HCT116 (cell line): Measurements from ENCODE around the gene GLDN. TPM values are rescaled to one million over a fixed set of nuclear protein-coding genes. Genes with fewer than 3 reads are reported as not detected.

Source experiments
- ATAC-seq: fragments of 200-7000 bp; cut with Tn5 transposase; 2 replicates; pipeline ENCODE4 v1.9.1; 2020; ENCODE audit warnings: mild to moderate bottlenecking, moderate library complexity
- BruUV-seq: library from RNA; stranded (reverse); fragments of 400-500 nt; replicated peaks from 2 replicates; lab custom pipeline; 2021; lab: Mats Ljungman, UMichigan
- CTCF ChIA-PET: fragments of 300-600 bp; sonication (Branson Sonifier 250); formaldehyde crosslinking; loops from one replicate; lab custom pipeline; 2021; ENCODE audit warnings: antibody characterized with exemption; lab: Charles Lee
- POLR2A ChIA-PET: fragments of 300-600, 350-600 bp; sonication (Branson Sonifier 250); formaldehyde crosslinking; loops from one replicate; lab custom pipeline; 2021; ENCODE audit warnings: antibody characterized with exemption; lab: Charles Lee
- RAD21 ChIA-PET, 2 experiments: fragments of 300-600 bp; sonication (Branson Sonifier 250); formaldehyde crosslinking; loops; one replicate each; lab custom pipeline; 2023; ENCODE audit warnings: low total read pairs in 2 of 2; ENCODE audit not compliant: uncharacterized antibody in 2 of 2, unreplicated experiment in 2 of 2, low non-redundant PET in 1 of 2; lab: Charles Lee
- DNase-seq: peaks from one replicate; pipeline ENCODE4 v3.0.0-alpha.2; 2010; ENCODE audit warnings: low read depth, low spot score
- H2AFZ ChIP-seq: fragments of 200-600 bp; shearing (Covaris generic), sonication (generic); 2 replicates; pipeline ENCODE4 v1.6.1; 2017; ENCODE audit warnings: low read depth, mixed run types, mixed read lengths, antibody characterized with exemption, low read length; ENCODE audit not compliant: poor library complexity, severe bottlenecking
- H3K27ac ChIP-seq: 2 replicates; pipeline ENCODE4 v1.5.1; 2012; ENCODE audit warnings: low read depth, low read length
- H3K27me3 ChIP-seq: fragments of 200-600 bp; sonication (generic); 2 replicates; pipeline ENCODE4 v1.6.1; 2016; ENCODE audit warnings: mixed run types, low read length, mixed read lengths; ENCODE audit not compliant: insufficient read depth
- H3K36me3 ChIP-seq, 2 experiments: fragments of 200-500 bp in 1 of 2; fragments of 200-600 bp in 1 of 2; sonication (Bioruptor generic) in 1 of 2; sonication (generic) in 1 of 2; 2 replicates each; pipeline versions ENCODE4 v1.5.1 to v1.6.1; 2014 to 2016; ENCODE audit warnings: low read length in 2 of 2, inconsistent platforms in 1 of 2, mixed read lengths in 1 of 2, mixed run types in 1 of 2; ENCODE audit not compliant: insufficient read depth in 2 of 2, control insufficient read depth in 1 of 2
- H3K4me1 ChIP-seq, 2 experiments: fragments of 200-600 bp in 1 of 2; sonication (generic) in 1 of 2; 2 replicates each; pipeline versions ENCODE4 v1.5.1 to v1.6.1; 2012 to 2017; ENCODE audit warnings: low read length in 2 of 2, inconsistent platforms in 1 of 2, mild to moderate bottlenecking in 1 of 2, mixed read lengths in 1 of 2, mixed run types in 1 of 2, moderate library complexity in 1 of 2; ENCODE audit not compliant: insufficient read depth in 2 of 2, control insufficient read depth in 1 of 2
- H3K4me2 ChIP-seq: fragments of 200-600 bp; sonication (generic); 2 replicates; pipeline ENCODE4 v1.6.1; 2017; ENCODE audit warnings: mixed run types, low read length, mixed read lengths
- H3K4me3 ChIP-seq, 2 experiments: fragments of 200-600 bp in 1 of 2; sonication (generic) in 1 of 2; replicated peaks in 1 of 2; 2 replicates each; pipeline ENCODE4 v1.5.1; 2011 to 2016; ENCODE audit warnings: low read length in 2 of 2, control low read depth in 1 of 2, low read depth in 1 of 2, mild to moderate bottlenecking in 1 of 2, mixed read lengths in 1 of 2, mixed run types in 1 of 2
- H3K79me2 ChIP-seq: fragments of 200-600 bp; sonication (generic); 2 replicates; pipeline ENCODE4 v1.6.1; 2017; ENCODE audit warnings: mild to moderate bottlenecking, mixed run types, low read length, moderate library complexity, mixed read lengths; ENCODE audit not compliant: insufficient read depth
- H3K9ac ChIP-seq: fragments of 200-600 bp; sonication (generic); 2 replicates; pipeline ENCODE4 v1.6.1; 2016; ENCODE audit warnings: low read length, mixed read lengths
- H3K9me2 ChIP-seq: fragments of 200-600 bp; sonication (generic), shearing (Covaris generic); 2 replicates; pipeline ENCODE4 v1.6.1; 2017; ENCODE audit warnings: mixed run types, mild to moderate bottlenecking, moderate library complexity; ENCODE audit not compliant: insufficient read depth
- H3K9me3 ChIP-seq, 2 experiments: fragments of 200-500 bp in 1 of 2; fragments of 200-600 bp in 1 of 2; sonication (Bioruptor generic) in 1 of 2; sonication (generic) in 1 of 2; 2 replicates each; pipeline ENCODE4 v1.6.1; 2014 to 2017; ENCODE audit warnings: low read length in 2 of 2, mixed read lengths in 2 of 2, inconsistent platforms in 1 of 2, low read depth in 1 of 2, mild to moderate bottlenecking in 1 of 2, mixed run types in 1 of 2, moderate library complexity in 1 of 2; ENCODE audit not compliant: control insufficient read depth in 1 of 2, insufficient read depth in 1 of 2
- H4K20me1 ChIP-seq: fragments of 200-600 bp; sonication (generic), shearing (Covaris generic); 2 replicates; pipeline ENCODE4 v1.6.1; 2017; ENCODE audit warnings: mixed run types, mild to moderate bottlenecking, moderate library complexity; ENCODE audit not compliant: insufficient read depth
- ATF3 ChIP-seq: IDR thresholded peaks from 2 replicates; pipeline ENCODE4 v1.6.1; 2012
- CEBPB ChIP-seq: IDR thresholded peaks from 2 replicates; pipeline ENCODE4 v1.6.1; 2012; ENCODE audit warnings: low read depth
- ELF1 ChIP-seq: IDR thresholded peaks from 2 replicates; pipeline ENCODE4 v1.6.1; 2012; ENCODE audit warnings: low read depth, borderline replicate concordance
- EZH2 ChIP-seq: fragments of 200-600 bp; sonication (generic); IDR thresholded peaks from 2 replicates; pipeline ENCODE4 v1.6.1; 2017; ENCODE audit warnings: antibody characterized with exemption, mixed run types
- EZH2phosphoT487 ChIP-seq: fragments of 200-600 bp; IDR thresholded peaks from 2 replicates; pipeline ENCODE4 v1.6.1; 2018; ENCODE audit warnings: antibody characterized with exemption, borderline replicate concordance
- MAX ChIP-seq: IDR thresholded peaks from 2 replicates; pipeline ENCODE4 v1.6.1; 2012
- POLR2A ChIP-seq: IDR thresholded peaks from 2 replicates; pipeline ENCODE4 v1.7.0; 2011; ENCODE audit warnings: borderline replicate concordance; ENCODE audit not compliant: insufficient read depth, insufficient read length; ENCODE audit errors: extremely low read depth
- POLR2AphosphoS5 ChIP-seq: IDR thresholded peaks from 2 replicates; pipeline ENCODE4 v1.6.1; 2011; ENCODE audit warnings: mild to moderate bottlenecking, low read depth, low read length, moderate library complexity
- RAD21 ChIP-seq: IDR thresholded peaks from 2 replicates; pipeline ENCODE4 v1.6.1; 2012; ENCODE audit warnings: low read depth, mild to moderate bottlenecking
- REST ChIP-seq: IDR thresholded peaks from 2 replicates; pipeline ENCODE4 v1.6.1; 2012; ENCODE audit warnings: low read depth
- SP1 ChIP-seq: IDR thresholded peaks from 2 replicates; pipeline ENCODE4 v1.6.1; 2012; ENCODE audit warnings: low read depth
- SRF ChIP-seq: IDR thresholded peaks from 2 replicates; pipeline ENCODE4 v1.6.1; 2012; ENCODE audit warnings: low read depth
- ZBTB33 ChIP-seq: IDR thresholded peaks from 2 replicates; pipeline ENCODE4 v1.6.1; 2011; ENCODE audit warnings: mild to moderate bottlenecking, low read length, moderate library complexity; ENCODE audit not compliant: insufficient replicate concordance; ENCODE audit errors: extremely low read depth
- ZFX ChIP-seq: fragments of 450-650 bp; IDR thresholded peaks from 2 replicates; pipeline ENCODE4 v1.6.1; 2017
- intact Hi-C: fragments of 100-400 bp; cut with micrococcal nuclease; formaldehyde crosslinking; loops from 2 replicates; pipeline ENCODE4 v1.10.0; 2022
- total RNA-seq: library from RNA; stranded (reverse); gene quantifications from one replicate; pipeline ENCODE4 v1.2.1, GENCODE V29; 2021; ENCODE audit not compliant: unreplicated experiment

Gene GLDN
- total RNA-seq, 1 experiment from 2014 or later = 3.0 TPM

DNA sequence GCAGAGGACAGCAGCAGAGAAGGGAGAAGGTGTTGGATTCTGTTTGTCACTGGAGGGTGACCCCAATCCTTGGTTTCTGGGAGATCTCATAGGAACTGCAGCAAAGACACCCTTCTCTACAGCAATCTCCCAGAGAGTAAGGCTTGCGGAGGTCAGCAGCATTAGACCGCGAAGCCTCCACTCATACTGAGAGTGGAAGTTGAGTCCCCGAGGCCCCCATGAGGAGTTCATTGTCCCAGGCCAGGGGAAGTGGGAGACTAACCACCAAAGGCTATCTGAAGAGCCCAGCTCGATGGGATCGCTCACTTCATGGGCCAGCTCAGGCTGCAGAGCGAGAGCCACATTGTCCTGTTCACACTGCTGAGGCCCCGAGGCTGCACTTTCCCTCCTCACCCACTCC, 44.6 kb downstream of the GLDN start:
- Histone ChIP-seq H2AFZ (no peak overlapping the region), H4K20me1 (no peaks in the 10 kb centered on the region), H3K36me3 (no peaks in the 10 kb centered on the region), H3K27ac (no peak overlapping the region), H3K4me3 (no peak overlapping the region), H3K4me1 (no peaks in the 10 kb centered on the region), H3K9me3 (no peaks in the 10 kb centered on the region), H3K79me2 (no peaks in the 10 kb centered on the region), H3K4me2 (no peak overlapping the region), H3K9me2 (no peaks in the 10 kb centered on the region), H3K27me3 (no peaks in the 10 kb centered on the region), H3K9ac (no peak overlapping the region)
- BruUV-seq = no TSS peak
- intact Hi-C loops = no loop called here
- ChIA-PET POLR2A (no interaction called here), CTCF (no interaction called here), RAD21 (no interaction called here)
- DNase-seq = no peak
- no peak for ATAC-seq
- TF ChIP-seq POLR2AphosphoS5 (no peak), SP1 (no peak), EZH2 (no peak), ZBTB33 (no peak), CEBPB (no peak), ATF3 (no peak), REST (no peak), ELF1 (no peak), SRF (no peak), EZH2phosphoT487 (no peak), POLR2A (no peak), MAX (no peak), RAD21 (no peak), ZFX (no peak)
